Cardiac ventricle fibroblast (primary cell): ENCODE results near the gene DMD. TPM values are rescaled to one million over a fixed set of nuclear protein-coding genes. Genes with fewer than 3 reads are reported as not detected.

Experiments used
- total RNA-seq: library from RNA; depleted of rRNA; stranded (reverse); fragments of >200 nt; gene quantifications from 2 replicates; pipeline ENCODE4 v1.2.3, GENCODE V29; 2015

DMD gene
- 20.4 and 27.4 TPM in 2 replicates for total RNA-seq

GRCh38 chrX:33211356-33212260 is at the start of gene DMD:
Gene DMD (minus strand): TSS chrX:33211549. CDS start chrX:33211312, 237 bp downstream.

GRCh38 chrX:31071725-31072124 is 2139.6 kb downstream of the DMD start, which contains the start of gene FTHL17:
Gene FTHL17 (minus strand): TSS chrX:31072041. CDS start chrX:31071953, 88 bp downstream.

